Measurements from ENCODE around the gene YAP1.

DNA sequence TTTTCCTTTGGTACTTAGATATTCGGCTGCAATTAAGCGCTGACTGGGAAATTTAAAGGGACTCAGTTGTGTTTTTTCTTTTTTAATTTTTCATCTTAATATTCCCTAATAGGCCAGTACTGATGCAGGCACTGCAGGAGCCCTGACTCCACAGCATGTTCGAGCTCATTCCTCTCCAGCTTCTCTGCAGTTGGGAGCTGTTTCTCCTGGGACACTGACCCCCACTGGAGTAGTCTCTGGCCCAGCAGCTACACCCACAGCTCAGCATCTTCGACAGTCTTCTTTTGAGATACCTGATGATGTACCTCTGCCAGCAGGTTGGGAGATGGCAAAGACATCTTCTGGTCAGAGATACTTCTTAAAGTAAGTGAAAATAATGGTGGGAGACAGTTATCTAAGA, 3.8 kb downstream of the YAP1 start:
- TF ChIP-seq, protein P1, sequence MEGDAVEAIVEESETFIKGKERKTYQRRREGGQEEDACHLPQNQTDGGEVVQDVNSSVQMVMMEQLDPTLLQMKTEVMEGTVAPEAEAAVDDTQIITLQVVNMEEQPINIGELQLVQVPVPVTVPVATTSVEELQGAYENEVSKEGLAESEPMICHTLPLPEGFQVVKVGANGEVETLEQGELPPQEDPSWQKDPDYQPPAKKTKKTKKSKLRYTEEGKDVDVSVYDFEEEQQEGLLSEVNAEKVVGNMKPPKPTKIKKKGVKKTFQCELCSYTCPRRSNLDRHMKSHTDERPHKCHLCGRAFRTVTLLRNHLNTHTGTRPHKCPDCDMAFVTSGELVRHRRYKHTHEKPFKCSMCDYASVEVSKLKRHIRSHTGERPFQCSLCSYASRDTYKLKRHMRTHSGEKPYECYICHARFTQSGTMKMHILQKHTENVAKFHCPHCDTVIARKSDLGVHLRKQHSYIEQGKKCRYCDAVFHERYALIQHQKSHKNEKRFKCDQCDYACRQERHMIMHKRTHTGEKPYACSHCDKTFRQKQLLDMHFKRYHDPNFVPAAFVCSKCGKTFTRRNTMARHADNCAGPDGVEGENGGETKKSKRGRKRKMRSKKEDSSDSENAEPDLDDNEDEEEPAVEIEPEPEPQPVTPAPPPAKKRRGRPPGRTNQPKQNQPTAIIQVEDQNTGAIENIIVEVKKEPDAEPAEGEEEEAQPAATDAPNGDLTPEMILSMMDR (IDR thresholded peaks at IDR 0.05; ENCODE audit: poor library complexity) = no peak
- TF ChIP-seq EZH2phosphoT487 (IDR thresholded peaks at IDR 0.05; ENCODE audit: low read depth, severe bottlenecking, unreplicated experiment) = no peak
